GM23248 (cell line): Measurements from ENCODE around the gene ATP6V0C. TPM values are rescaled to one million over a fixed set of nuclear protein-coding genes. Genes with fewer than 3 reads are reported as not detected.
"Not testable (repeated sequence)": the region's sequence is repeated elsewhere in the genome, so short reads cannot be mapped to it uniquely, and the experiment has no call there.

Source experiments
- DNase-seq: peaks from one replicate; pipeline ENCODE4 v3.0.0-alpha.2; 2015
- H2AFZ ChIP-seq: fragments of 200-600 bp; sonication (generic); 2 replicates; pipeline ENCODE4 v1.6.1; 2016; ENCODE audit warnings: antibody characterized with exemption
- H3F3A ChIP-seq: fragments of 200-600 bp; sonication (generic); 2 replicates; pipeline ENCODE4 v1.6.1; 2016; ENCODE audit warnings: mild to moderate bottlenecking, antibody characterized with exemption, mixed run types; ENCODE audit not compliant: insufficient read depth
- H3K27ac ChIP-seq: fragments of 200-600 bp; sonication (generic); 2 replicates; pipeline ENCODE4 v1.5.1; 2016; ENCODE audit warnings: mild to moderate bottlenecking
- H3K27me3 ChIP-seq: fragments of 200-600 bp; sonication (generic); replicated peaks from 2 replicates; pipeline ENCODE4 v1.6.1; 2016; ENCODE audit warnings: mild to moderate bottlenecking; ENCODE audit not compliant: insufficient read depth
- H3K36me3 ChIP-seq: fragments of 200-600 bp; sonication (generic); 2 replicates; pipeline ENCODE4 v1.6.1; 2016; ENCODE audit warnings: low read depth, mild to moderate bottlenecking
- H3K4me1 ChIP-seq: fragments of 200-600 bp; sonication (generic); 2 replicates; pipeline ENCODE4 v1.6.1; 2016; ENCODE audit warnings: mild to moderate bottlenecking; ENCODE audit not compliant: insufficient read depth
- H3K4me2 ChIP-seq: fragments of 200-600 bp; sonication (generic); one replicate; pipeline ENCODE4 v1.6.1; 2016; ENCODE audit warnings: mild to moderate bottlenecking; ENCODE audit not compliant: unreplicated experiment
- H3K4me3 ChIP-seq: fragments of 200-600 bp; sonication (generic); 2 replicates; pipeline ENCODE4 v1.5.1; 2016; ENCODE audit warnings: mild to moderate bottlenecking
- H3K79me2 ChIP-seq: fragments of 200-600 bp; sonication (generic); 2 replicates; pipeline ENCODE4 v1.6.1; 2016; ENCODE audit warnings: mild to moderate bottlenecking; ENCODE audit not compliant: insufficient read depth
- H3K9ac ChIP-seq: fragments of 200-600 bp; sonication (generic); 2 replicates; pipeline ENCODE4 v1.6.1; 2016; ENCODE audit warnings: mild to moderate bottlenecking
- H3K9me2 ChIP-seq: fragments of 200-600 bp; sonication (generic); 2 replicates; pipeline ENCODE4 v1.6.1; 2016; ENCODE audit warnings: mixed run types, mild to moderate bottlenecking, moderate library complexity; ENCODE audit not compliant: insufficient read depth
- H3K9me3 ChIP-seq: fragments of 200-600 bp; sonication (generic); one replicate; pipeline ENCODE4 v1.6.1; 2017; ENCODE audit warnings: low read depth
- H4K20me1 ChIP-seq: fragments of 200-600 bp; sonication (generic); 2 replicates; pipeline ENCODE4 v1.6.0; 2016; ENCODE audit not compliant: insufficient read depth
- EZH2 ChIP-seq: fragments of 200-600 bp; sonication (generic); IDR thresholded peaks from 2 replicates; pipeline ENCODE4 v1.6.1; 2018; ENCODE audit warnings: antibody characterized with exemption, mild to moderate bottlenecking; ENCODE audit not compliant: insufficient read depth, poor library complexity, severe bottlenecking
- EZH2phosphoT487 ChIP-seq: fragments of 200-600 bp; sonication (generic); IDR thresholded peaks from 2 replicates; pipeline ENCODE4 v1.6.1; 2018; ENCODE audit warnings: antibody characterized with exemption, moderate library complexity, mild to moderate bottlenecking, low read depth; ENCODE audit not compliant: insufficient read depth
- WGBS, 2 experiments: methylation state at CpG; one replicate each; pipeline ENCODE4 v1.1.6; 2015 to 2017; ENCODE audit warnings: low lambda C conversion rate in 2 of 2, low coverage in 1 of 2; ENCODE audit errors: missing lambda C conversion rate in 2 of 2; 5-methylcytosine and 5-hydroxymethylcytosine counted together
- in situ Hi-C: fragments of 300-500 bp; cut with MboI; formaldehyde crosslinking; loops from 2 replicates; pipeline ENCODE4 v1.15.0; 2020
- polyA plus RNA-seq: library from polyadenylated mRNA; unstranded; fragments of >200 nt; fragmentation: Nextera tagmentation; extraction: Ambion mirVana; gene quantifications from 2 replicates; pipeline ENCODE4 v1.2.1, GENCODE V29; 2016
- total RNA-seq: library from RNA; depleted of rRNA; stranded (reverse); fragments of >200 nt; shearing (Covaris generic); gene quantifications from 2 replicates; pipeline ENCODE4 v1.2.3, GENCODE V29; 2014

Gene ATP6V0C
- total and polyA plus RNA-seq, 2 experiments from 2014 or later = 43.2 to 186 TPM

GRCh38 chr16:2530629-2531318 is 17.0 kb downstream of the ATP6V0C start:
- Histone ChIP-seq H3K9ac (peak overlapping the region; percentile 88), H4K20me1 (no peaks in the 10 kb centered on the region), H3K4me3 (no peak overlapping the region), H3F3A (peaks cover 14% of the 10 kb centered on the region), H3K27ac (peak overlapping the region; percentile 81), H3K27me3 (no peaks in the 10 kb centered on the region), H3K9me3 (no peaks in the 10 kb centered on the region), H3K36me3 (0 out of 2 replicates have a peak, but pooled peaks cover 4% of the 10 kb centered on the region), H2AFZ (no peak overlapping the region), H3K79me2 (no peaks in the 10 kb centered on the region), H3K4me1 (peaks cover 9% of the 10 kb centered on the region), H3K4me2 (peak overlapping the region; percentile 73), H3K9me2 (no peaks in the 10 kb centered on the region)
- DNase-seq = no peak
- TF ChIP-seq EZH2 = no peak
- TF ChIP-seq EZH2phosphoT487 = no peak
- in situ Hi-C loops = no loop called here
- WGBS, 2 experiments = 90 to 93% methylated on average over 13 to 14 of the region's 14 CpGs

- H3K4me3 ChIP-seq = peak within 1 kb of the TSS; percentile 83
- 19 to 26% methylated on average over 9 to 11 of the region's 11 CpGs for WGBS, 2 experiments
- H3K27ac ChIP-seq = peak within 1 kb of the TSS; percentile 81
- no peaks in the 10 kb centered on the region for H3K9me2 ChIP-seq
- no peaks in the 10 kb centered on the region for H4K20me1 ChIP-seq
- TF ChIP-seq EZH2phosphoT487 (no peak), EZH2 (no peak)
- peak within 1 kb of the TSS; percentile 88 for H3K9ac ChIP-seq
- in situ Hi-C loops = no loop called here
- H3K9me3 ChIP-seq = no peaks in the 10 kb centered on the region
- H3K4me2 ChIP-seq = peak within 1 kb of the TSS; percentile 98
- no peaks in the 10 kb centered on the region for H3K79me2 ChIP-seq
- peak within 1 kb of the TSS; percentile 74 for H2AFZ ChIP-seq
- H3K36me3 ChIP-seq = no peaks in the 10 kb centered on the region
- H3K4me1 ChIP-seq = peaks cover 12% of the 10 kb centered on the region
- H3F3A ChIP-seq = peaks cover 19% of the 10 kb centered on the region
- no peaks in the 10 kb centered on the region for H3K27me3 ChIP-seq
- DNase-seq = no peak
Observed at GRCh38 chr16:2531371-2531695, 17.6 kb downstream of the ATP6V0C start, which contains the start of gene CEMP1. TSS of gene CEMP1 (minus strand) at chr16:2531408. CDS start at chr16:2531073, 335 bp downstream.

GRCh38 chr16:2531696-2532493 is 18.1 kb downstream of the ATP6V0C start:
- Histone ChIP-seq H2AFZ (peak overlapping the region; percentile 74), H4K20me1 (no peaks in the 10 kb centered on the region), H3K4me2 (peak overlapping the region; percentile 98), H3K9ac (peak overlapping the region; percentile 88), H3K36me3 (no peaks in the 10 kb centered on the region), H3K4me3 (peak overlapping the region; percentile 83), H3K4me1 (peaks cover 18% of the 10 kb centered on the region), H3K27me3 (no peaks in the 10 kb centered on the region), H3F3A (peaks cover 22% of the 10 kb centered on the region), H3K27ac (peak overlapping the region; percentile 81), H3K9me2 (no peaks in the 10 kb centered on the region), H3K9me3 (no peaks in the 10 kb centered on the region), H3K79me2 (no peaks in the 10 kb centered on the region)
- in situ Hi-C loops = no loop called here
- WGBS, 2 experiments = 2 to 3% methylated on average over 55 to 81 of the region's 84 CpGs
- no peak for TF ChIP-seq EZH2phosphoT487
- TF ChIP-seq EZH2 = no peak
- DNase-seq = peak; percentile 100

- Histone ChIP-seq H3K4me3 (peak overlapping the region; percentile 83), H3K36me3 (no peaks in the 10 kb centered on the region), H2AFZ (peak overlapping the region; percentile 74), H4K20me1 (no peaks in the 10 kb centered on the region), H3K9me3 (no peaks in the 10 kb centered on the region), H3K4me2 (peak overlapping the region; percentile 98), H3K27ac (peak overlapping the region; percentile 65), H3K27me3 (no peaks in the 10 kb centered on the region), H3F3A (peaks cover 26% of the 10 kb centered on the region), H3K4me1 (peaks cover 19% of the 10 kb centered on the region), H3K79me2 (no peaks in the 10 kb centered on the region), H3K9ac (peak overlapping the region; percentile 88), H3K9me2 (no peaks in the 10 kb centered on the region)
- in situ Hi-C loops = no loop called here
- 2 to 3% methylated on average over 33 to 37 of the region's 37 CpGs for WGBS, 2 experiments
- DNase-seq = peak; percentile 60
- TF ChIP-seq EZH2phosphoT487 = no peak
- TF ChIP-seq EZH2 = no peak
Observed at GRCh38 chr16:2532494-2533141, 18.9 kb downstream of the ATP6V0C start.

- H4K20me1 ChIP-seq, H3K9me2 ChIP-seq, H3K36me3 ChIP-seq, H3K27me3 ChIP-seq, H3K79me2 ChIP-seq, in situ Hi-C loops, H3K9me3 ChIP-seq: not testable (repeated sequence)
- Histone ChIP-seq H3K4me2 (peak overlapping the region; percentile 98), H3K4me1 (peaks cover 19% of the 10 kb centered on the region), H3K27ac (peak overlapping the region; percentile 65), H3K4me3 (peak overlapping the region; percentile 83), H3K9ac (peak overlapping the region; percentile 88), H2AFZ (peak overlapping the region; percentile 74), H3F3A (peaks cover 26% of the 10 kb centered on the region)
- WGBS, 2 experiments = 25 to 36% methylated on average over 10 to 16 of the region's 16 CpGs
- DNase-seq = peak; percentile 36
Observed at GRCh38 chr16:2533142-2533755, 19.5 kb downstream of the ATP6V0C start.
